GM18511 (cell line): ENCODE measurements around the gene RNF121.
A peak's percentile ranks its signal among the peaks of the same experiment; 100 is the strongest.

Source experiments
- ATAC-seq: cut with Tn5 transposase; IDR thresholded peaks from one replicate; pipeline ENCODE4 v1.9.1; 2021; ENCODE audit warnings: mild to moderate bottlenecking, moderate library complexity; ENCODE audit not compliant: unreplicated experiment

RNF121 gene

GRCh38 chr11:71933141-71933933 is 4.5 kb downstream of the RNF121 start:
- ATAC-seq = no peak

GRCh38 chr11:71934213-71934612 is 5.4 kb downstream of the RNF121 start:
- no peak for ATAC-seq

GRCh38 chr11:71935338-71935925 is 6.6 kb downstream of the RNF121 start:
- no peak for ATAC-seq

GRCh38 chr11:71936825-71937224 is 8.0 kb downstream of the RNF121 start:
- ATAC-seq = no peak

- ATAC-seq = no peak
Measured at GRCh38 chr11:71937826-71938225, 9.0 kb downstream of the RNF121 start.

- ATAC-seq = no peak
Measured at GRCh38 chr11:71940561-71941219, 11.8 kb downstream of the RNF121 start.

- ATAC-seq = no peak
Measured at GRCh38 chr11:71946144-71946571, 17.3 kb downstream of the RNF121 start.

GRCh38 chr11:71947498-71947897 is 18.7 kb downstream of the RNF121 start:
- ATAC-seq = no peak

- no peak for ATAC-seq
Measured at GRCh38 chr11:71948314-71949027, 19.6 kb downstream of the RNF121 start.

GRCh38 chr11:71949034-71949433 is 20.2 kb downstream of the RNF121 start:
- no peak for ATAC-seq

- no peak for ATAC-seq
Measured at GRCh38 chr11:71951741-71952310, 23.0 kb downstream of the RNF121 start.

GRCh38 chr11:71955898-71956456 is 27.1 kb downstream of the RNF121 start:
- ATAC-seq = no peak

- ATAC-seq = peak; percentile 84
Measured at GRCh38 chr11:71962428-71963038, 33.7 kb downstream of the RNF121 start.

- no peak for ATAC-seq
Measured at GRCh38 chr11:71963468-71963867, 34.6 kb downstream of the RNF121 start.

GRCh38 chr11:71964641-71965040 is 35.8 kb downstream of the RNF121 start:
- no peak for ATAC-seq

GRCh38 chr11:71971680-71972079 is 42.8 kb downstream of the RNF121 start:
- no peak for ATAC-seq

GRCh38 chr11:71976551-71976950 is 47.7 kb downstream of the RNF121 start:
- no peak for ATAC-seq

- ATAC-seq = no peak
Measured at GRCh38 chr11:71977090-71977489, 48.2 kb downstream of the RNF121 start.

GRCh38 chr11:71977743-71978418 is 49.0 kb downstream of the RNF121 start:
- peak; percentile 63 for ATAC-seq

- ATAC-seq = no peak
Measured at GRCh38 chr11:71979094-71979493, 50.2 kb downstream of the RNF121 start.
